HCT116 (cell line): Measurements from ENCODE around the gene AKR1A1. TPM values are rescaled to one million over a fixed set of nuclear protein-coding genes. Genes with fewer than 3 reads are reported as not detected.
"Not testable (repeated sequence)": the region's sequence is repeated elsewhere in the genome, so short reads cannot be mapped to it uniquely, and the experiment has no call there.

Experiments
- ATAC-seq: fragments of 200-7000 bp; cut with Tn5 transposase; 2 replicates; pipeline ENCODE4 v1.9.1; 2020; ENCODE audit warnings: mild to moderate bottlenecking, moderate library complexity
- BruUV-seq: library from RNA; stranded (reverse); fragments of 400-500 nt; replicated peaks from 2 replicates; lab custom pipeline; 2021; lab: Mats Ljungman, UMichigan
- CTCF ChIA-PET: fragments of 300-600 bp; sonication (Branson Sonifier 250); formaldehyde crosslinking; loops from one replicate; lab custom pipeline; 2021; ENCODE audit warnings: antibody characterized with exemption; lab: Charles Lee
- POLR2A ChIA-PET: fragments of 300-600, 350-600 bp; sonication (Branson Sonifier 250); formaldehyde crosslinking; loops from one replicate; lab custom pipeline; 2021; ENCODE audit warnings: antibody characterized with exemption; lab: Charles Lee
- RAD21 ChIA-PET, 2 experiments: fragments of 300-600 bp; sonication (Branson Sonifier 250); formaldehyde crosslinking; loops; one replicate each; lab custom pipeline; 2023; ENCODE audit warnings: low total read pairs in 2 of 2; ENCODE audit not compliant: uncharacterized antibody in 2 of 2, unreplicated experiment in 2 of 2, low non-redundant PET in 1 of 2; lab: Charles Lee
- DNase-seq: peaks from one replicate; pipeline ENCODE4 v3.0.0-alpha.2; 2010; ENCODE audit warnings: low read depth, low spot score
- H2AFZ ChIP-seq: fragments of 200-600 bp; shearing (Covaris generic), sonication (generic); 2 replicates; pipeline ENCODE4 v1.6.1; 2017; ENCODE audit warnings: low read depth, mixed run types, mixed read lengths, antibody characterized with exemption, low read length; ENCODE audit not compliant: poor library complexity, severe bottlenecking
- H3K27ac ChIP-seq: 2 replicates; pipeline ENCODE4 v1.5.1; 2012; ENCODE audit warnings: low read depth, low read length
- H3K27me3 ChIP-seq: fragments of 200-600 bp; sonication (generic); 2 replicates; pipeline ENCODE4 v1.6.1; 2016; ENCODE audit warnings: mixed run types, low read length, mixed read lengths; ENCODE audit not compliant: insufficient read depth
- H3K36me3 ChIP-seq, 2 experiments: fragments of 200-500 bp in 1 of 2; fragments of 200-600 bp in 1 of 2; sonication (Bioruptor generic) in 1 of 2; sonication (generic) in 1 of 2; 2 replicates each; pipeline versions ENCODE4 v1.5.1 to v1.6.1; 2014 to 2016; ENCODE audit warnings: low read length in 2 of 2, inconsistent platforms in 1 of 2, mixed read lengths in 1 of 2, mixed run types in 1 of 2; ENCODE audit not compliant: insufficient read depth in 2 of 2, control insufficient read depth in 1 of 2
- H3K4me1 ChIP-seq, 2 experiments: fragments of 200-600 bp in 1 of 2; sonication (generic) in 1 of 2; 2 replicates each; pipeline versions ENCODE4 v1.5.1 to v1.6.1; 2012 to 2017; ENCODE audit warnings: low read length in 2 of 2, inconsistent platforms in 1 of 2, mild to moderate bottlenecking in 1 of 2, mixed read lengths in 1 of 2, mixed run types in 1 of 2, moderate library complexity in 1 of 2; ENCODE audit not compliant: insufficient read depth in 2 of 2, control insufficient read depth in 1 of 2
- H3K4me2 ChIP-seq: fragments of 200-600 bp; sonication (generic); 2 replicates; pipeline ENCODE4 v1.6.1; 2017; ENCODE audit warnings: mixed run types, low read length, mixed read lengths
- H3K4me3 ChIP-seq, 2 experiments: fragments of 200-600 bp in 1 of 2; sonication (generic) in 1 of 2; replicated peaks in 1 of 2; 2 replicates each; pipeline ENCODE4 v1.5.1; 2011 to 2016; ENCODE audit warnings: low read length in 2 of 2, control low read depth in 1 of 2, low read depth in 1 of 2, mild to moderate bottlenecking in 1 of 2, mixed read lengths in 1 of 2, mixed run types in 1 of 2
- H3K79me2 ChIP-seq: fragments of 200-600 bp; sonication (generic); 2 replicates; pipeline ENCODE4 v1.6.1; 2017; ENCODE audit warnings: mild to moderate bottlenecking, mixed run types, low read length, moderate library complexity, mixed read lengths; ENCODE audit not compliant: insufficient read depth
- H3K9ac ChIP-seq: fragments of 200-600 bp; sonication (generic); 2 replicates; pipeline ENCODE4 v1.6.1; 2016; ENCODE audit warnings: low read length, mixed read lengths
- H3K9me2 ChIP-seq: fragments of 200-600 bp; sonication (generic), shearing (Covaris generic); 2 replicates; pipeline ENCODE4 v1.6.1; 2017; ENCODE audit warnings: mixed run types, mild to moderate bottlenecking, moderate library complexity; ENCODE audit not compliant: insufficient read depth
- H3K9me3 ChIP-seq, 2 experiments: fragments of 200-500 bp in 1 of 2; fragments of 200-600 bp in 1 of 2; sonication (Bioruptor generic) in 1 of 2; sonication (generic) in 1 of 2; 2 replicates each; pipeline ENCODE4 v1.6.1; 2014 to 2017; ENCODE audit warnings: low read length in 2 of 2, mixed read lengths in 2 of 2, inconsistent platforms in 1 of 2, low read depth in 1 of 2, mild to moderate bottlenecking in 1 of 2, mixed run types in 1 of 2, moderate library complexity in 1 of 2; ENCODE audit not compliant: control insufficient read depth in 1 of 2, insufficient read depth in 1 of 2
- H4K20me1 ChIP-seq: fragments of 200-600 bp; sonication (generic), shearing (Covaris generic); 2 replicates; pipeline ENCODE4 v1.6.1; 2017; ENCODE audit warnings: mixed run types, mild to moderate bottlenecking, moderate library complexity; ENCODE audit not compliant: insufficient read depth
- SIN3A ChIP-seq: IDR thresholded peaks from 2 replicates; pipeline ENCODE4 v1.6.1; 2012; ENCODE audit warnings: low read depth
- intact Hi-C: fragments of 100-400 bp; cut with micrococcal nuclease; formaldehyde crosslinking; loops from 2 replicates; pipeline ENCODE4 v1.10.0; 2022
- total RNA-seq: library from RNA; stranded (reverse); gene quantifications from one replicate; pipeline ENCODE4 v1.2.1, GENCODE V29; 2021; ENCODE audit not compliant: unreplicated experiment
- TF ChIP-seq, protein P1 (sequence below), 3 experiments: fragments of 200-600 bp in 1 of 3; sonication (generic) in 1 of 3; IDR thresholded peaks in 2 of 3; conservative IDR thresholded peaks in 1 of 3; 2 replicates each; pipeline ENCODE4 v1.5.1; 2012 to 2017; ENCODE audit warnings: low read depth in 2 of 3, low read length in 2 of 3, antibody characterized with exemption in 1 of 3, borderline replicate concordance in 1 of 3, control low read depth in 1 of 3, mild to moderate bottlenecking in 1 of 3, mixed read lengths in 1 of 3, mixed run types in 1 of 3, moderate library complexity in 1 of 3; ENCODE audit not compliant: insufficient read depth in 1 of 3

AKR1A1 gene
- total RNA-seq, 1 experiment from 2014 or later: 199 TPM

DNA sequence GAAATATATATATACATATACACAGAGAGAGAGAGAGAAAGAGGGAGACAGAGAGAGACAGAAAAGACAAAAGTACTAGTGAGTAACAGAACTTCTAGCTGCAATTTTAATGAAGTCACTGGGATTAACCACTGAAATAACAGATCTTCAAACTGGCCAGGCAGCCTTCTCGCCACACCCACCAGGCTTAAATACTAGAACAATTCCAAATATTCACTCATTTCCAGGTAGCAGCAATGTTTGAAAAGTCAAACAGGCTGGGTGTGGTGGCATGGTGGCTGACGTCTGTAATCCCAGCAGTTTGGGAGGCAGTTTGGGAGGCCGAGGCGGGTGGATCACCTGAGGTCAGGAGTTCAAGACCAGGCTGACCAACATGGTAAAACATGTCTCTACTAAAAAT lies 34.2 kb upstream of the AKR1A1 start:
- no TSS peak for BruUV-seq
- DNase-seq (no peak), ATAC-seq (no peak)
- Histone ChIP-seq H3K4me1 (peaks cover 6 to 11% of the 10 kb centered on the region in 2 experiments; a peak in 2 of 4 replicates), H3K79me2 (peaks cover 93% of the 10 kb centered on the region)
- CTCF ChIA-PET: no interaction called here
- TF ChIP-seq, protein P1, sequence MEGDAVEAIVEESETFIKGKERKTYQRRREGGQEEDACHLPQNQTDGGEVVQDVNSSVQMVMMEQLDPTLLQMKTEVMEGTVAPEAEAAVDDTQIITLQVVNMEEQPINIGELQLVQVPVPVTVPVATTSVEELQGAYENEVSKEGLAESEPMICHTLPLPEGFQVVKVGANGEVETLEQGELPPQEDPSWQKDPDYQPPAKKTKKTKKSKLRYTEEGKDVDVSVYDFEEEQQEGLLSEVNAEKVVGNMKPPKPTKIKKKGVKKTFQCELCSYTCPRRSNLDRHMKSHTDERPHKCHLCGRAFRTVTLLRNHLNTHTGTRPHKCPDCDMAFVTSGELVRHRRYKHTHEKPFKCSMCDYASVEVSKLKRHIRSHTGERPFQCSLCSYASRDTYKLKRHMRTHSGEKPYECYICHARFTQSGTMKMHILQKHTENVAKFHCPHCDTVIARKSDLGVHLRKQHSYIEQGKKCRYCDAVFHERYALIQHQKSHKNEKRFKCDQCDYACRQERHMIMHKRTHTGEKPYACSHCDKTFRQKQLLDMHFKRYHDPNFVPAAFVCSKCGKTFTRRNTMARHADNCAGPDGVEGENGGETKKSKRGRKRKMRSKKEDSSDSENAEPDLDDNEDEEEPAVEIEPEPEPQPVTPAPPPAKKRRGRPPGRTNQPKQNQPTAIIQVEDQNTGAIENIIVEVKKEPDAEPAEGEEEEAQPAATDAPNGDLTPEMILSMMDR (IDR thresholded peaks at IDR 0.05 in 2 of 3, conservative IDR thresholded peaks at IDR 0.05 in 1 of 3; ENCODE audit: borderline replicate concordance in 1 of 3, insufficient read depth in 1 of 3, low read depth in 2 of 3, low read length in 2 of 3): no peak
- TF ChIP-seq SIN3A: no peak
- TF ChIP-seq, all 23 proteins: peak for 0
- peaks cover 32% of the 10 kb centered on the region for H4K20me1 ChIP-seq
- no peak overlapping the region for H3K4me3 ChIP-seq
- H2AFZ ChIP-seq: no peak overlapping the region
- H3K27ac ChIP-seq: no peak overlapping the region
- H3K4me2 ChIP-seq: no peak overlapping the region
- no peaks in the 10 kb centered on the region for H3K9me3 ChIP-seq
- POLR2A ChIA-PET: interaction anchor here (0.7 to 1.4 kb wide), 4 partner anchors 10 to 832 kb away, joined by 3 to 4 read pairs (median 3); partner anchors contain the start of gene CCDC163
- H3K36me3 ChIP-seq: peaks cover 46 to 71% of the 10 kb centered on the region in 2 experiments
- H3K27me3 ChIP-seq: no peaks in the 10 kb centered on the region
- RAD21 ChIA-PET: no interaction called here
- no peaks in the 10 kb centered on the region for H3K9me2 ChIP-seq
- no peak overlapping the region for H3K9ac ChIP-seq
- intact Hi-C loops: no loop called here

DNA sequence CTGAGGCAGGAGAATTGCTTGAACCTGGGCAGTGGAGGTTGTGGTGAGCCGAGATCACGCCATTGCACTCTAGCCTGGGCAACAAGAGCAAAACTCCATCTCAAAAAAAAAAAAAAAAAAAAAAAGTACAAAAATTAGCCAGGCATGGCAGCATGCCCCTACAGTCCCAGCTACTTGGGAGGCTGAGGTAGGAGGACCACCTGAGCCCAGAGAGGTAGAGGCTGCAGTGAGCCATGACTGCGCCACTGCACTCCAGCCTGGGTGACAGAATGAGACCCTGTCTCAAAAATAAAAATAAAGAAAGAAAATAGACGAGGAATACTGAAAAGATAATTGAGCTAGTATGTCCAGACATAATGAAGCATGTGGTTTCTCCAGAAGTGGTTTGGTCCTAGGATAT lies 32.3 kb upstream of the AKR1A1 start:
- RAD21 ChIA-PET, H2AFZ ChIP-seq, H3K27me3 ChIP-seq, ATAC-seq, H3K27ac ChIP-seq, H3K9ac ChIP-seq, H3K4me3 ChIP-seq, H3K9me3 ChIP-seq, DNase-seq, BruUV-seq, CTCF ChIA-PET, H3K4me2 ChIP-seq, intact Hi-C loops, H3K9me2 ChIP-seq: not testable (repeated sequence)
- POLR2A ChIA-PET: interaction anchor here (0.6 to 1.2 kb wide), 4 partner anchors 8 to 189 kb away, joined by 3 to 8 read pairs (median 4); no protein-coding TSS in a partner anchor
- peaks cover 10 to 25% of the 10 kb centered on the region in 2 experiments; a peak in 3 of 4 replicates for H3K4me1 ChIP-seq
- H4K20me1 ChIP-seq: peaks cover 28% of the 10 kb centered on the region; the same call in 1 of the 2 replicates
- H3K79me2 ChIP-seq: peaks cover 82% of the 10 kb centered on the region
- peaks cover 36 to 56% of the 10 kb centered on the region in 2 experiments for H3K36me3 ChIP-seq
